ENCODE measurements around the gene CCNY. TPM values are rescaled to one million over a fixed set of nuclear protein-coding genes. Genes with fewer than 3 reads are reported as not detected.

The CCNY gene
- total RNA-seq, 1 experiment from 2014 or later: 53.3 TPM

DNA sequence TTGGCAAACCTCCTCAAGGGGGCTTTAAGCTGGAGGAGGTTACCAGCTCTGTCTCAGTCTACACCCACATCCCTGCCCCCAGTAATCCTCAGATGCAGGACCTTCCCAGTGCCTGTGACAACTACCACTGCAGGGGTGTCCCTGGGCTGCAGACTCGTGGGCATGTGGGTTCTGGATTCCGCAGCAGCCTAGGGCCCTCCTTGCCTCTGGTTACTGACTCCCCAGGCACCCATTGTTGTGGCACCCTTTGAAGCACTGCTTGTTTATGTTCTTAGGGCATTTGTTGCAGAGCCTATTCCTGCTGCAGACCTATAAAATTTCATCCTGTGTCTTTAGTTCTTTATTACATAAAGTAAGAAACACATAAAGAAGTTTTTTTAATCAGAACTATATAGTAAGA is 217.7 kb downstream of the CCNY start:
- Mint-ChIP-seq H3K4me3 (no peak overlapping the region), H3K4me1 (peaks cover 5% of the 10 kb centered on the region; the same call in 1 of the 2 replicates), H3K9me3 (no peaks in the 10 kb centered on the region), H3K36me3 (no peaks in the 10 kb centered on the region; the same call in 1 of the 2 replicates), H3K27me3 (ENCODE audit: low read depth) (no peaks in the 10 kb centered on the region), H3K27ac (no peak overlapping the region)
- DNase-seq (ENCODE audit: low spot score) (no peak), ATAC-seq (no peak; the same call in none of the 2 replicates)
- TF ChIP-seq OVOL2 (CRISPR knock-in tag; IDR thresholded peaks at IDR 0.05; ENCODE audit: borderline replicate concordance): no peak
- TF ChIP-seq NFATC4 (CRISPR knock-in tag; IDR thresholded peaks at IDR 0.05): no peak
- TF ChIP-seq, protein P1, sequence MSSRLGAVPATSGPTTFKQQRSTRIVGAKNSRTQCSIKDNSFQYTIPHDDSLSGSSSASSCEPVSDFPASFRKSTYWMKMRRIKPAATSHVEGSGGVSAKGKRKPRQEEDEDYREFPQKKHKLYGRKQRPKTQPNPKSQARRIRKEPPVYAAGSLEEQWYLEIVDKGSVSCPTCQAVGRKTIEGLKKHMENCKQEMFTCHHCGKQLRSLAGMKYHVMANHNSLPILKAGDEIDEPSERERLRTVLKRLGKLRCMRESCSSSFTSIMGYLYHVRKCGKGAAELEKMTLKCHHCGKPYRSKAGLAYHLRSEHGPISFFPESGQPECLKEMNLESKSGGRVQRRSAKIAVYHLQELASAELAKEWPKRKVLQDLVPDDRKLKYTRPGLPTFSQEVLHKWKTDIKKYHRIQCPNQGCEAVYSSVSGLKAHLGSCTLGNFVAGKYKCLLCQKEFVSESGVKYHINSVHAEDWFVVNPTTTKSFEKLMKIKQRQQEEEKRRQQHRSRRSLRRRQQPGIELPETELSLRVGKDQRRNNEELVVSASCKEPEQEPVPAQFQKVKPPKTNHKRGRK (CRISPR knock-in tag; IDR thresholded peaks at IDR 0.05; ENCODE audit: borderline replicate concordance): no peak
- TF ChIP-seq GRHL2 (CRISPR knock-in tag; IDR thresholded peaks at IDR 0.05; ENCODE audit: insufficient replicate concordance, severe bottlenecking): no peak
- TF ChIP-seq, protein P2, sequence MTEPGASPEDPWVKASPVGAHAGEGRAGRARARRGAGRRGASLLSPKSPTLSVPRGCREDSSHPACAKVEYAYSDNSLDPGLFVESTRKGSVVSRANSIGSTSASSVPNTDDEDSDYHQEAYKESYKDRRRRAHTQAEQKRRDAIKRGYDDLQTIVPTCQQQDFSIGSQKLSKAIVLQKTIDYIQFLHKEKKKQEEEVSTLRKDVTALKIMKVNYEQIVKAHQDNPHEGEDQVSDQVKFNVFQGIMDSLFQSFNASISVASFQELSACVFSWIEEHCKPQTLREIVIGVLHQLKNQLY (CRISPR knock-in tag; IDR thresholded peaks at IDR 0.05): no peak
- TF ChIP-seq, protein P3, sequence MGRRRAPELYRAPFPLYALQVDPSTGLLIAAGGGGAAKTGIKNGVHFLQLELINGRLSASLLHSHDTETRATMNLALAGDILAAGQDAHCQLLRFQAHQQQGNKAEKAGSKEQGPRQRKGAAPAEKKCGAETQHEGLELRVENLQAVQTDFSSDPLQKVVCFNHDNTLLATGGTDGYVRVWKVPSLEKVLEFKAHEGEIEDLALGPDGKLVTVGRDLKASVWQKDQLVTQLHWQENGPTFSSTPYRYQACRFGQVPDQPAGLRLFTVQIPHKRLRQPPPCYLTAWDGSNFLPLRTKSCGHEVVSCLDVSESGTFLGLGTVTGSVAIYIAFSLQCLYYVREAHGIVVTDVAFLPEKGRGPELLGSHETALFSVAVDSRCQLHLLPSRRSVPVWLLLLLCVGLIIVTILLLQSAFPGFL (CRISPR knock-in tag; IDR thresholded peaks at IDR 0.05; ENCODE audit: borderline replicate concordance): no peak
- no peak for TF ChIP-seq IRF2 (CRISPR knock-in tag; IDR thresholded peaks at IDR 0.05; ENCODE audit: borderline replicate concordance, low read depth)
- TF ChIP-seq, protein P4, sequence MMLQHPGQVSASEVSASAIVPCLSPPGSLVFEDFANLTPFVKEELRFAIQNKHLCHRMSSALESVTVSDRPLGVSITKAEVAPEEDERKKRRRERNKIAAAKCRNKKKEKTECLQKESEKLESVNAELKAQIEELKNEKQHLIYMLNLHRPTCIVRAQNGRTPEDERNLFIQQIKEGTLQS (CRISPR knock-in tag; conservative IDR thresholded peaks at IDR 0.05): no peak
- TF ChIP-seq RORB (CRISPR knock-in tag; IDR thresholded peaks at IDR 0.05): no peak
- no peak for TF ChIP-seq TP53 (CRISPR knock-in tag; IDR thresholded peaks at IDR 0.05)
- TF ChIP-seq SOX15 (CRISPR knock-in tag; IDR thresholded peaks at IDR 0.05): no peak
- TF ChIP-seq, protein P5, sequence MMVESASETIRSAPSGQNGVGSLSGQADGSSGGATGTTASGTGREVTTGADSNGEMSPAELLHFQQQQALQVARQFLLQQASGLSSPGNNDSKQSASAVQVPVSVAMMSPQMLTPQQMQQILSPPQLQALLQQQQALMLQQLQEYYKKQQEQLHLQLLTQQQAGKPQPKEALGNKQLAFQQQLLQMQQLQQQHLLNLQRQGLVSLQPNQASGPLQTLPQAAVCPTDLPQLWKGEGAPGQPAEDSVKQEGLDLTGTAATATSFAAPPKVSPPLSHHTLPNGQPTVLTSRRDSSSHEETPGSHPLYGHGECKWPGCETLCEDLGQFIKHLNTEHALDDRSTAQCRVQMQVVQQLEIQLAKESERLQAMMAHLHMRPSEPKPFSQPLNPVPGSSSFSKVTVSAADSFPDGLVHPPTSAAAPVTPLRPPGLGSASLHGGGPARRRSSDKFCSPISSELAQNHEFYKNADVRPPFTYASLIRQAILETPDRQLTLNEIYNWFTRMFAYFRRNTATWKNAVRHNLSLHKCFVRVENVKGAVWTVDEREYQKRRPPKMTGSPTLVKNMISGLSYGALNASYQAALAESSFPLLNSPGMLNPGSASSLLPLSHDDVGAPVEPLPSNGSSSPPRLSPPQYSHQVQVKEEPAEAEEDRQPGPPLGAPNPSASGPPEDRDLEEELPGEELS (CRISPR knock-in tag; IDR thresholded peaks at IDR 0.05): no peak
- TF ChIP-seq ETV6 (CRISPR knock-in tag; IDR thresholded peaks at IDR 0.05): no peak
- no peak for TF ChIP-seq NFE2L1 (CRISPR knock-in tag; IDR thresholded peaks at IDR 0.05)
- no peak for TF ChIP-seq NR3C1 (CRISPR knock-in tag; conservative IDR thresholded peaks at IDR 0.05; ENCODE audit: low read depth)
- TF ChIP-seq SMAD4 (CRISPR knock-in tag; IDR thresholded peaks at IDR 0.05): no peak
- ChIA-PET CTCF (interaction anchor here (3.1 kb wide), 1 partner anchor 9 kb away, joined by 12 read pairs; no protein-coding TSS in a partner anchor), POLR2A (no interaction called here)

DNA sequence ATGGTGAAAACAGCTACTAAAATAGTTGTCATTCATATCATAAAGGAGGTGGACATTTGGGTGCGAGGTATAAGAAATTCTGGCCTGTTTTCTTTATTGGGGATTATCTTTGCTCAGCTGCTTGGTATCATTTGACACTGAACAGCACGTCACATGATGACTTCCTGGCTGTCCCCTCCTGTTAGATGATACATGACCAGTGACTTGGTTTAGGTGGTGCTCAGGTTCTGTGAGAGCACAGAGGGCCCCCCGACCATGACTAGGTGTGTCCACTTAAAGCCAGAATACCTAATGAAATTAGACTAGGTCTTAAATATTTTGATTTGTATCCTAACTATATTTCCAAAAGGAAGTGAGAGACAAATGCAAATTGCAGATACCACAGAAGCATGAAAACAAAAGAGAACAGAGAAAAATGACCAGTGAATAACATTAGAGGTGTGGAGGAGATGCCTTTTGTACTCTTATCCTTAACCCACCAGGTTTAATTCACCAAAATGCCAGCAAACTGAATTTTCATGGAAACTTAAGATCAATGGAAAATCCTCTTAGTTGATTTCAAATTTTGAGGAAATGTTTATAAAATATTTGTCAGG is 218.2 kb downstream of the CCNY start:
- POLR2A ChIA-PET: no interaction called here
- H3K9me3 Mint-ChIP-seq: no peaks in the 10 kb centered on the region
- no peak overlapping the region for H3K27ac Mint-ChIP-seq
- no peaks in the 10 kb centered on the region for H3K27me3 Mint-ChIP-seq (ENCODE audit: low read depth)
- DNase-seq (ENCODE audit: low spot score): no peak
- ATAC-seq: no peak
- CTCF ChIA-PET: interaction anchor here (3.1 kb wide), 1 partner anchor 8 kb away, joined by 12 read pairs; no protein-coding TSS in a partner anchor
- peaks cover 5% of the 10 kb centered on the region; the same call in 1 of the 2 replicates for H3K4me1 Mint-ChIP-seq
- H3K4me3 Mint-ChIP-seq: no peak overlapping the region
- H3K36me3 Mint-ChIP-seq: no peaks in the 10 kb centered on the region; the same call in 1 of the 2 replicates
- TF ChIP-seq NFYB (CRISPR knock-in tag; conservative IDR thresholded peaks at IDR 0.05; ENCODE audit: low read depth): no peak
- no peak for TF ChIP-seq ZNF138 (CRISPR knock-in tag; conservative IDR thresholded peaks at IDR 0.05)
- no peak for TF ChIP-seq JAZF1 (CRISPR knock-in tag; IDR thresholded peaks at IDR 0.05)
- TF ChIP-seq, protein P6, sequence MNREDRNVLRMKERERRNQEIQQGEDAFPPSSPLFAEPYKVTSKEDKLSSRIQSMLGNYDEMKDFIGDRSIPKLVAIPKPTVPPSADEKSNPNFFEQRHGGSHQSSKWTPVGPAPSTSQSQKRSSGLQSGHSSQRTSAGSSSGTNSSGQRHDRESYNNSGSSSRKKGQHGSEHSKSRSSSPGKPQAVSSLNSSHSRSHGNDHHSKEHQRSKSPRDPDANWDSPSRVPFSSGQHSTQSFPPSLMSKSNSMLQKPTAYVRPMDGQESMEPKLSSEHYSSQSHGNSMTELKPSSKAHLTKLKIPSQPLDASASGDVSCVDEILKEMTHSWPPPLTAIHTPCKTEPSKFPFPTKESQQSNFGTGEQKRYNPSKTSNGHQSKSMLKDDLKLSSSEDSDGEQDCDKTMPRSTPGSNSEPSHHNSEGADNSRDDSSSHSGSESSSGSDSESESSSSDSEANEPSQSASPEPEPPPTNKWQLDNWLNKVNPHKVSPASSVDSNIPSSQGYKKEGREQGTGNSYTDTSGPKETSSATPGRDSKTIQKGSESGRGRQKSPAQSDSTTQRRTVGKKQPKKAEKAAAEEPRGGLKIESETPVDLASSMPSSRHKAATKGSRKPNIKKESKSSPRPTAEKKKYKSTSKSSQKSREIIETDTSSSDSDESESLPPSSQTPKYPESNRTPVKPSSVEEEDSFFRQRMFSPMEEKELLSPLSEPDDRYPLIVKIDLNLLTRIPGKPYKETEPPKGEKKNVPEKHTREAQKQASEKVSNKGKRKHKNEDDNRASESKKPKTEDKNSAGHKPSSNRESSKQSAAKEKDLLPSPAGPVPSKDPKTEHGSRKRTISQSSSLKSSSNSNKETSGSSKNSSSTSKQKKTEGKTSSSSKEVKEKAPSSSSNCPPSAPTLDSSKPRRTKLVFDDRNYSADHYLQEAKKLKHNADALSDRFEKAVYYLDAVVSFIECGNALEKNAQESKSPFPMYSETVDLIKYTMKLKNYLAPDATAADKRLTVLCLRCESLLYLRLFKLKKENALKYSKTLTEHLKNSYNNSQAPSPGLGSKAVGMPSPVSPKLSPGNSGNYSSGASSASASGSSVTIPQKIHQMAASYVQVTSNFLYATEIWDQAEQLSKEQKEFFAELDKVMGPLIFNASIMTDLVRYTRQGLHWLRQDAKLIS (CRISPR knock-in tag; IDR thresholded peaks at IDR 0.05; ENCODE audit: borderline replicate concordance): no peak
- TF ChIP-seq, protein P2 (CRISPR knock-in tag; IDR thresholded peaks at IDR 0.05): no peak
- TF ChIP-seq EMX1 (CRISPR knock-in tag; IDR thresholded peaks at IDR 0.05): no peak
- no peak for TF ChIP-seq SMAD4 (CRISPR knock-in tag; IDR thresholded peaks at IDR 0.05)
- TF ChIP-seq, protein P7, sequence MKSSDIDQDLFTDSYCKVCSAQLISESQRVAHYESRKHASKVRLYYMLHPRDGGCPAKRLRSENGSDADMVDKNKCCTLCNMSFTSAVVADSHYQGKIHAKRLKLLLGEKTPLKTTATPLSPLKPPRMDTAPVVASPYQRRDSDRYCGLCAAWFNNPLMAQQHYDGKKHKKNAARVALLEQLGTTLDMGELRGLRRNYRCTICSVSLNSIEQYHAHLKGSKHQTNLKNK (CRISPR knock-in tag; IDR thresholded peaks at IDR 0.05): no peak
- no peak for TF ChIP-seq FOXP1 (CRISPR knock-in tag; IDR thresholded peaks at IDR 0.05; ENCODE audit: borderline replicate concordance)
- TF ChIP-seq NFATC4 (CRISPR knock-in tag; IDR thresholded peaks at IDR 0.05): no peak
- no peak for TF ChIP-seq NR3C1 (CRISPR knock-in tag; conservative IDR thresholded peaks at IDR 0.05; ENCODE audit: low read depth)
- TF ChIP-seq ZNF317 (CRISPR knock-in tag; IDR thresholded peaks at IDR 0.05; ENCODE audit: borderline replicate concordance, low read depth): no peak

All from WTC11 (cell line).